IMR-90 (cell line): ENCODE measurements around the gene EPC2. TPM values are rescaled to one million over a fixed set of nuclear protein-coding genes. Genes with fewer than 3 reads are reported as not detected.

ENCODE experiments used
- ATAC-seq: fragments of 200-7000 bp; cut with Tn5 transposase; 2 replicates; pipeline ENCODE4 v1.9.1; 2020; ENCODE audit warnings: low read depth, mild to moderate bottlenecking, moderate library complexity
- BruUV-seq: library from RNA; stranded (reverse); fragments of 400-500 nt; replicated peaks from 2 replicates; lab custom pipeline; 2021; lab: Mats Ljungman, UMichigan
- CTCF ChIA-PET: fragments of 300-600 bp; formaldehyde crosslinking; extraction: SDS; loops from one replicate; lab custom pipeline; 2021; ENCODE audit warnings: antibody characterized with exemption; lab: Yijun Ruan, JAX
- POLR2A ChIA-PET: fragments of 300-600 bp; sonication (Branson Sonifier 250); formaldehyde crosslinking; loops from one replicate; lab custom pipeline; 2022; ENCODE audit warnings: antibody characterized with exemption; ENCODE audit not compliant: unreplicated experiment; lab: Charles Lee
- DNase-seq: peaks from one replicate; pipeline ENCODE4 v3.0.0; 2013
- H2AFZ ChIP-seq: replicated peaks from 2 replicates; pipeline ENCODE3; 2013; ENCODE audit warnings: low read length, mild to moderate bottlenecking; ENCODE audit not compliant: poor library complexity
- H2AK5ac ChIP-seq: 2 replicates; pipeline ENCODE4 v1.6.1; 2013; ENCODE audit warnings: low read depth, low read length, inconsistent platforms
- H2AK9ac ChIP-seq: replicated peaks from 2 replicates; pipeline ENCODE3; 2013; ENCODE audit warnings: mild to moderate bottlenecking, low read depth, low read length, moderate library complexity; ENCODE audit not compliant: poor library complexity
- H2BK120ac ChIP-seq: 2 replicates; pipeline ENCODE4 v1.6.1; 2013; ENCODE audit warnings: low read depth, low read length, inconsistent platforms
- H2BK15ac ChIP-seq: 3 replicates; pipeline ENCODE4 v1.6.1; 2013; ENCODE audit warnings: low read depth, low read length, inconsistent platforms
- H2BK20ac ChIP-seq: 2 replicates; pipeline ENCODE4 v1.6.1; 2013; ENCODE audit warnings: low read depth, mild to moderate bottlenecking, inconsistent platforms, low read length, moderate library complexity
- H2BK5ac ChIP-seq: 2 replicates; pipeline ENCODE4 v1.6.1; 2013; ENCODE audit warnings: mild to moderate bottlenecking, low read depth, low read length, inconsistent platforms; ENCODE audit not compliant: poor library complexity, severe bottlenecking
- H3K14ac ChIP-seq: replicated peaks from 2 replicates; pipeline ENCODE4 v1.6.1; 2013; ENCODE audit warnings: low read depth, low read length, inconsistent platforms
- H3K18ac ChIP-seq: 2 replicates; pipeline ENCODE4 v1.6.1; 2013; ENCODE audit warnings: low read depth, low read length, control low read depth
- H3K23ac ChIP-seq: 2 replicates; pipeline ENCODE4 v1.6.1; 2013; ENCODE audit warnings: low read depth, low read length, inconsistent platforms
- H3K27ac ChIP-seq: 2 replicates; pipeline ENCODE4 v1.5.1; 2013; ENCODE audit warnings: mild to moderate bottlenecking, control low read depth, low read length; ENCODE audit not compliant: insufficient read depth
- H3K27me3 ChIP-seq: 2 replicates; pipeline ENCODE4 v1.6.1; 2013; ENCODE audit warnings: low read length; ENCODE audit not compliant: control insufficient read depth, insufficient read depth
- H3K36me3 ChIP-seq: 2 replicates; pipeline ENCODE4 v1.6.1; 2013; ENCODE audit warnings: low read length, mixed read lengths; ENCODE audit not compliant: control insufficient read depth, insufficient read depth
- H3K4ac ChIP-seq: 2 replicates; pipeline ENCODE4 v1.6.1; 2013; ENCODE audit warnings: low read depth, low read length, inconsistent platforms
- H3K4me1 ChIP-seq: 2 replicates; pipeline ENCODE4 v1.6.1; 2013; ENCODE audit warnings: low read length, mixed read lengths; ENCODE audit not compliant: control insufficient read depth, insufficient read depth
- H3K4me2 ChIP-seq: 2 replicates; pipeline ENCODE4 v1.6.1; 2013; ENCODE audit warnings: low read depth, mild to moderate bottlenecking, control low read depth, low read length, moderate library complexity
- H3K4me3 ChIP-seq: 2 replicates; pipeline ENCODE4 v1.5.1; 2013; ENCODE audit warnings: low read depth, mild to moderate bottlenecking, control low read depth, low read length, moderate library complexity; ENCODE audit not compliant: insufficient read depth
- H3K56ac ChIP-seq: 2 replicates; pipeline ENCODE4 v1.6.1; 2013; ENCODE audit warnings: low read length, inconsistent platforms; ENCODE audit not compliant: insufficient read depth; ENCODE audit errors: extremely low read depth
- H3K79me1 ChIP-seq, 2 experiments: 2 replicates each; pipeline ENCODE4 v1.6.1; 2013; ENCODE audit warnings: low read length in 2 of 2, inconsistent platforms in 1 of 2, low read depth in 1 of 2
- H3K9ac ChIP-seq: 2 replicates; pipeline ENCODE4 v1.6.1; 2013; ENCODE audit warnings: low read depth, low read length, control low read depth
- H3K9me1 ChIP-seq: 2 replicates; pipeline ENCODE4 v1.6.1; 2013; ENCODE audit warnings: low read length, inconsistent platforms; ENCODE audit not compliant: insufficient read depth
- H3K9me3 ChIP-seq: 2 replicates; pipeline ENCODE4 v1.6.1; 2013; ENCODE audit warnings: low read length; ENCODE audit not compliant: control insufficient read depth, insufficient read depth
- H4K20me1 ChIP-seq: 2 replicates; pipeline ENCODE4 v1.6.1; 2013; ENCODE audit warnings: low read length, inconsistent platforms; ENCODE audit not compliant: insufficient read depth
- H4K5ac ChIP-seq: 2 replicates; pipeline ENCODE4 v1.6.1; 2013; ENCODE audit warnings: mild to moderate bottlenecking, low read depth, low read length, control low read depth
- H4K8ac ChIP-seq, 2 experiments: 2 replicates each; pipeline ENCODE4 v1.6.1; 2013; ENCODE audit warnings: low read depth in 2 of 2, low read length in 2 of 2, control low read depth in 1 of 2, inconsistent platforms in 1 of 2
- H4K91ac ChIP-seq: 2 replicates; pipeline ENCODE4 v1.6.1; 2013; ENCODE audit warnings: low read depth, low read length, inconsistent platforms; ENCODE audit not compliant: insufficient read depth
- CHD1 ChIP-seq: IDR thresholded peaks from 2 replicates; pipeline ENCODE4 v1.6.1; 2012; ENCODE audit warnings: low read depth, low read length, improper control_type of control experiment
- CTCF ChIP-seq: conservative IDR thresholded peaks from 2 replicates; pipeline ENCODE4 v1.5.1; 2012; ENCODE audit warnings: mild to moderate bottlenecking, low read depth, low read length, improper control_type of control experiment
- ELK1 ChIP-seq: fragments of 150-350 bp; IDR thresholded peaks from 2 replicates; pipeline ENCODE4 v1.6.1; 2016; ENCODE audit warnings: low read depth, mild to moderate bottlenecking, low read length, moderate library complexity, borderline replicate concordance
- FOS ChIP-seq: fragments of 150-350 bp; IDR thresholded peaks from 2 replicates; pipeline ENCODE4 v1.6.1; 2016; ENCODE audit warnings: low read depth, low read length
- POLR2A ChIP-seq: IDR thresholded peaks from 2 replicates; pipeline ENCODE4 v1.6.1; 2012; ENCODE audit warnings: mild to moderate bottlenecking, low read depth, low read length
- RAD21 ChIP-seq: IDR thresholded peaks from 2 replicates; pipeline ENCODE4 v1.6.1; 2012; ENCODE audit warnings: low read length, improper control_type of control experiment
- RFX5 ChIP-seq: IDR thresholded peaks from 2 replicates; pipeline ENCODE4 v1.8.0; 2012; ENCODE audit warnings: low read depth, mild to moderate bottlenecking, low read length, moderate library complexity
- USF2 ChIP-seq: fragments of 150-350 bp; IDR thresholded peaks from 2 replicates; pipeline ENCODE4 v1.6.1; 2017; ENCODE audit warnings: mild to moderate bottlenecking, antibody characterized with exemption, low read length, low read depth
- dilution Hi-C: fragments of 300-500 bp; cut with HindIII; formaldehyde crosslinking; loops from one replicate; pipeline ENCODE4 v1.14.3; 2018; ENCODE audit warnings: low sequenced_read_pairs; ENCODE audit not compliant: unreplicated experiment
- in situ Hi-C: fragments of 300-500 bp; cut with MboI; formaldehyde crosslinking; loops from 3 replicates; pipeline ENCODE4 v1.14.3; 2019; ENCODE audit warnings: low sequenced_read_pairs, inconsistent platforms, mixed read lengths
- intact Hi-C: fragments of 100-400 bp; cut with micrococcal nuclease; formaldehyde crosslinking; loops from 2 replicates; pipeline ENCODE4 v1.10.0; 2022
- polyA plus RNA-seq, 3 experiments: library from polyadenylated mRNA; depleted of rRNA; stranded (reverse); fragments of >200 nt; gene quantifications; 2 replicates each; pipeline ENCODE4 v1.2.3, GENCODE V29; 2012; ENCODE audit warnings: low replicate concordance in 1 of 3
- total RNA-seq: library from RNA; depleted of rRNA; stranded (reverse); fragments of >200 nt; gene quantifications from 2 replicates; pipeline ENCODE4 v1.2.3, GENCODE V29; 2012

The EPC2 gene
- total and polyA plus RNA-seq, 2 of the 4 experiments (the other 2 are of a cell fraction): 10.6 to 22.6 TPM

- in situ Hi-C loops: no loop called here
- H2BK20ac ChIP-seq: no peak overlapping the region
These were observed 182.2 kb downstream of the EPC2 start for GRCh38 chr2:148826791-148827190.

More at GRCh38 chr2:148826791-148827190, 182.2 kb downstream of the EPC2 start:
- H3K14ac ChIP-seq: no peak overlapping the region
- DNase-seq: no peak
- no TSS peak for BruUV-seq
- no peak overlapping the region for H3K23ac ChIP-seq
- H3K56ac ChIP-seq: no peak overlapping the region
- H3K4me1 ChIP-seq: no peaks in the 10 kb centered on the region
- H3K4ac ChIP-seq: no peak overlapping the region
- H4K91ac ChIP-seq: no peak overlapping the region
- H2BK15ac ChIP-seq: no peak overlapping the region
- H3K36me3 ChIP-seq: no peaks in the 10 kb centered on the region
- CTCF ChIA-PET: no interaction called here
- H4K5ac ChIP-seq: no peak overlapping the region
- H3K27ac ChIP-seq: no peak overlapping the region
- ATAC-seq: no peak
- H3K18ac ChIP-seq: no peak overlapping the region
- dilution Hi-C loops (no loop called here), intact Hi-C loops (no loop called here)
- no peak overlapping the region for H3K4me3 ChIP-seq
- no peaks in the 10 kb centered on the region for H3K9me3 ChIP-seq
- no peak overlapping the region for H2AFZ ChIP-seq
- no peak overlapping the region for H4K8ac ChIP-seq
- no peak overlapping the region for H3K4me2 ChIP-seq
- no peaks in the 10 kb centered on the region for H3K9me1 ChIP-seq
- H3K9ac ChIP-seq: no peak overlapping the region
- H3K79me1 ChIP-seq: no peaks in the 10 kb centered on the region
- no peak overlapping the region for H2BK120ac ChIP-seq
- H2AK9ac ChIP-seq: no peak overlapping the region
- H4K20me1 ChIP-seq: no peaks in the 10 kb centered on the region
- no peak overlapping the region for H2AK5ac ChIP-seq
- no peaks in the 10 kb centered on the region; the same call in 1 of the 2 replicates for H3K27me3 ChIP-seq
- POLR2A ChIA-PET: no interaction called here
- no peak for TF ChIP-seq RAD21
- no peak for TF ChIP-seq CTCF
- no peak for TF ChIP-seq CHD1
- TF ChIP-seq ELK1: no peak
- TF ChIP-seq USF2: no peak
- TF ChIP-seq POLR2A: no peak
- no peak for TF ChIP-seq FOS
- no peak for TF ChIP-seq RFX5
- no peak overlapping the region for H2BK5ac ChIP-seq
